ENCODE results near the gene MXRA5. TPM values are rescaled to one million over a fixed set of nuclear protein-coding genes. Genes with fewer than 3 reads are reported as not detected.

MXRA5 gene
- total and polyA plus RNA-seq, 2 of the 8 experiments (the other 6 are each of a cell fraction or from before 2014, with no cell fraction given), result 0.56 to 1.7 TPM

DNA sequence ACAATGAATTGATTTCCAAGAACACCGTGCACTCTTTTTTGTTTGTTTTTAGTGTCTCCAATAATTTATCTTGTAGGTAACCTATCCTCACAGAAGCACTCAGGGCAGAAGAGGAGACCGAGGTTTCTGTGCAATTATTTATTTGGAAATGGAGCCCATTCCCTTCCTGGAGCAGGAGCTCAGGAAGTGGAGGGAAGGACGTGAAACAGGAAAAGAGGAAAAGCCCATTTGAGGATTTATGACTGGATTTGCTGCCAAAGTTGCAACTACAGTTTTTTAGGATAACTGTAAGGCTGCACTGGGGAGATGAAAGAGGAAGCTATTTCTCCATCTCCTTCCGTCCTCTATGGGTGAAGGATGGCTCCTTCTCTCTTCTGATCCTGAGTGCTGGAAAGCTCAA, 31.7 kb upstream of the MXRA5 start:
- Histone ChIP-seq H3K18ac (ENCODE audit: extremely low read depth, low read length) (no peak overlapping the region), H2BK12ac (ENCODE audit: low read depth, low read length) (no peak overlapping the region), H4K5ac (ENCODE audit: insufficient read length, low read depth, low read length) (no peak overlapping the region), H2AK5ac (ENCODE audit: low read depth, low read length) (no peak overlapping the region), H2BK20ac (ENCODE audit: low read length) (no peak overlapping the region), H3K36me3 (ENCODE audit: control insufficient read depth in 2 of 4, insufficient read depth in 4 of 4, low read length in 3 of 4) (no peaks in the 10 kb centered on the region), H3K23me2 (ENCODE audit: low read depth, low read length) (0 out of 2 replicates have a peak, but pooled peaks cover 2% of the 10 kb centered on the region), H3K4me3 (ENCODE audit: extremely low read depth in 1 of 4, insufficient read depth in 2 of 4, low read depth in 3 of 4, low read length in 4 of 4) (no peak overlapping the region), H4K20me1 (replicated peaks in 1 of 2; ENCODE audit: control insufficient read depth in 1 of 2, insufficient read depth in 2 of 2, low read length in 2 of 2) (peaks cover 0 to 2% of the 10 kb centered on the region in 2 experiments), H3K27ac (ENCODE audit: low read depth, low read length) (no peak overlapping the region), H3K27me3 (replicated peaks in 1 of 4; ENCODE audit: control insufficient read depth in 3 of 4, extremely low read depth in 1 of 4, insufficient read depth in 3 of 4, low read length in 3 of 4) (no peaks in the 10 kb centered on the region), H4K91ac (replicated peaks; ENCODE audit: insufficient read length, low read length) (no peak overlapping the region), H2BK120ac (replicated peaks; ENCODE audit: low read depth, low read length) (no peak overlapping the region), H2BK5ac (ENCODE audit: low read depth, low read length) (no peak overlapping the region), H3K4me2 (ENCODE audit: insufficient read depth in 1 of 2, low read depth in 2 of 2, low read length in 2 of 2) (no peak overlapping the region), H2BK15ac (ENCODE audit: low read length) (no peak overlapping the region), H3K23ac (ENCODE audit: insufficient read length) (no peak overlapping the region), H3K56ac (replicated peaks; ENCODE audit: insufficient read length, low read depth, low read length) (no peak overlapping the region), H3K79me1 (ENCODE audit: low read depth, low read length) (no peaks in the 10 kb centered on the region), H2AFZ (ENCODE audit: low read length) (no peak overlapping the region), H3K9me3 (ENCODE audit: insufficient read depth in 2 of 2, low read depth in 1 of 2, low read length in 1 of 2) (no peaks in the 10 kb centered on the region), H3K79me2 (ENCODE audit: control insufficient read depth in 1 of 2, insufficient read depth in 2 of 2, low read length in 2 of 2) (no peaks in the 10 kb centered on the region), H4K8ac (ENCODE audit: extremely low read depth, insufficient read depth, low read length) (no peak overlapping the region), H3K9ac (replicated peaks in 1 of 4; ENCODE audit: extremely low read depth in 1 of 4, low read depth in 3 of 4, low read length in 3 of 4) (no peak overlapping the region), H3K4ac (replicated peaks; ENCODE audit: insufficient read length, low read depth, low read length) (no peak overlapping the region), H3K4me1 (replicated peaks in 1 of 4; ENCODE audit: control insufficient read depth in 3 of 4, insufficient read depth in 4 of 4, low read length in 3 of 4) (no peaks in the 10 kb centered on the region), H3K14ac (ENCODE audit: insufficient read length) (no peak overlapping the region)
- ChIA-PET POLR2A (ENCODE audit: partially characterized antibody) (interaction anchor here (1.1 kb wide), 1 partner anchor 225 kb away, joined by 3 read pairs; no protein-coding TSS in a partner anchor), CTCF (ENCODE audit: partially characterized antibody) (no interaction called here)
- TF ChIP-seq SP2 (IDR thresholded peaks at IDR 0.05; ENCODE audit: low read length) (no peak), TEAD4 (IDR thresholded peaks at IDR 0.05; ENCODE audit: low read depth, low read length) (no peak), KDM1A (IDR thresholded peaks at IDR 0.05; ENCODE audit: borderline replicate concordance, low read length) (no peak), BRCA1 (IDR thresholded peaks at IDR 0.05; ENCODE audit: low read depth, low read length) (no peak)
- TF ChIP-seq, protein P1, sequence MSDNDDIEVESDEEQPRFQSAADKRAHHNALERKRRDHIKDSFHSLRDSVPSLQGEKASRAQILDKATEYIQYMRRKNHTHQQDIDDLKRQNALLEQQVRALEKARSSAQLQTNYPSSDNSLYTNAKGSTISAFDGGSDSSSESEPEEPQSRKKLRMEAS (IDR thresholded peaks at IDR 0.05), result no peak
- no peak for FAIRE-seq
- 86% methylated on average over 3 of the region's 4 CpGs; no CpG with 5 or more reads in 1 of the 2 experiments for WGBS, 2 experiments (ENCODE audit: extremely low coverage in 1 of 2, insufficient coverage in 1 of 2, insufficient read length in 1 of 2, insufficient replicate concordance in 2 of 2, low coverage in 1 of 2, low lambda C conversion rate in 2 of 2, missing lambda C conversion rate in 1 of 2)
- no peak for DNase-seq (ENCODE audit: low read depth in 1 of 2, low spot score in 2 of 2)
